DMS53 (cell line): ENCODE measurements around the gene COP1.
"Not testable (repeated sequence)": the region's sequence is repeated elsewhere in the genome, so short reads cannot be mapped to it uniquely, and the experiment has no call there.

Experiments
- DNase-seq: peaks from one replicate; lab custom pipeline; 2025; lab: John Stamatoyannopoulos, UW

Gene COP1

GRCh38 chr1:176206961-176207902 is at the start of gene COP1:
Gene COP1 (minus strand): TSS chr1:176207286. CDS start chr1:176206978, 308 bp downstream.
- DNase-seq = peak; percentile 99

- no peak for DNase-seq
Observed at GRCh38 chr1:176252191-176252590, 45.1 kb upstream of the COP1 start.

GRCh38 chr1:176244851-176245250 is 37.8 kb upstream of the COP1 start:
- no peak for DNase-seq

GRCh38 chr1:176243746-176244145 is 36.7 kb upstream of the COP1 start:
- no peak for DNase-seq

- DNase-seq = peak; percentile 84
Observed at GRCh38 chr1:176241385-176242015, 34.4 kb upstream of the COP1 start.

GRCh38 chr1:176233657-176234056 is 26.6 kb upstream of the COP1 start:
- DNase-seq = not testable (repeated sequence)

GRCh38 chr1:176227579-176227978 is 20.5 kb upstream of the COP1 start:
- no peak for DNase-seq

- no peak for DNase-seq
Observed at GRCh38 chr1:176225911-176226310, 18.8 kb upstream of the COP1 start.

- no peak for DNase-seq
Observed at GRCh38 chr1:176225479-176225875, 18.4 kb upstream of the COP1 start.

- DNase-seq = no peak
Observed at GRCh38 chr1:176222196-176222595, 15.1 kb upstream of the COP1 start.

- no peak for DNase-seq
Observed at GRCh38 chr1:176220100-176220689, 13.1 kb upstream of the COP1 start.

GRCh38 chr1:176217461-176218099 is 10.5 kb upstream of the COP1 start:
- DNase-seq = no peak

- no peak for DNase-seq
Observed at GRCh38 chr1:176216031-176216430, 8.9 kb upstream of the COP1 start.

GRCh38 chr1:176211396-176212165 is 4.5 kb upstream of the COP1 start:
- no peak for DNase-seq

GRCh38 chr1:176208034-176208433 is 948 bp upstream of the COP1 start:
- DNase-seq = peak; percentile 24

GRCh38 chr1:176206006-176206960 is 803 bp downstream of the COP1 start:
- peak; percentile 81 for DNase-seq

GRCh38 chr1:176205332-176205914 is 1.7 kb downstream of the COP1 start:
- peak; percentile 16 for DNase-seq

GRCh38 chr1:176204655-176205054 is 2.4 kb downstream of the COP1 start:
- DNase-seq = not testable (repeated sequence)

- no peak for DNase-seq
Observed at GRCh38 chr1:176203735-176204134, 3.4 kb downstream of the COP1 start.

GRCh38 chr1:176201568-176201967 is 5.5 kb downstream of the COP1 start:
- no peak for DNase-seq
